Testis (tissue), 2 donors: ENCODE measurements around the gene CDRT15.
"Not testable (repeated sequence)": the region's sequence is repeated elsewhere in the genome, so short reads cannot be mapped to it uniquely, and the experiment has no call there.

Experiments
- POLR2A ChIP-seq: fragments of 450-650 bp; IDR thresholded peaks from one replicate; pipeline ENCODE4 v1.6.1; 2017; ENCODE audit warnings: antibody characterized with exemption, mild to moderate bottlenecking, moderate library complexity
- TF ChIP-seq, protein P1 (sequence below), 3 experiments: fragments of 450-650 bp in 2 of 3; fragments of 200-600 bp in 1 of 3; sonication (generic) in 1 of 3; IDR thresholded peaks; one replicate each; pipeline ENCODE4 v1.5.1; 2016 to 2019; ENCODE audit warnings: antibody characterized with exemption in 3 of 3, mild to moderate bottlenecking in 2 of 3, moderate library complexity in 1 of 3

DNA sequence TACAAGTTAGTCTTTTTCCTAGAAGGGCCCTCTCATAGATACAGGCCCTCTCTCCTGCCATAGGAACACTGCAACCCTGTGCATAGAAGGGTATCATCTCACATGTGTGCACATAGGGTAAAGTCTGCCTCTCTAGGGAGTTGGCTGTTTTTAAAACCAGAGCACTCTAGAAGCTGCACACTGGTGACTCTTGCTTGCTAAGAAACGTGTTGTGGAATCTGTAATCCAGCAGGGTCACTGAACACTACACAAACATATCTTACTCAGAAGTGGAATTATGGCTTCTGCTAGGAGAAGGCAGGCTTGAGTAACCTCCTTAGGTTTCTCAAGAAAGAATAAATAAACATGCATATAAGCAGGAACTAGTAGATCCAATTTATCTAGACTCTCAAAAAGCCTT is 45.9 kb downstream of the CDRT15 start:
- TF ChIP-seq, protein P1, sequence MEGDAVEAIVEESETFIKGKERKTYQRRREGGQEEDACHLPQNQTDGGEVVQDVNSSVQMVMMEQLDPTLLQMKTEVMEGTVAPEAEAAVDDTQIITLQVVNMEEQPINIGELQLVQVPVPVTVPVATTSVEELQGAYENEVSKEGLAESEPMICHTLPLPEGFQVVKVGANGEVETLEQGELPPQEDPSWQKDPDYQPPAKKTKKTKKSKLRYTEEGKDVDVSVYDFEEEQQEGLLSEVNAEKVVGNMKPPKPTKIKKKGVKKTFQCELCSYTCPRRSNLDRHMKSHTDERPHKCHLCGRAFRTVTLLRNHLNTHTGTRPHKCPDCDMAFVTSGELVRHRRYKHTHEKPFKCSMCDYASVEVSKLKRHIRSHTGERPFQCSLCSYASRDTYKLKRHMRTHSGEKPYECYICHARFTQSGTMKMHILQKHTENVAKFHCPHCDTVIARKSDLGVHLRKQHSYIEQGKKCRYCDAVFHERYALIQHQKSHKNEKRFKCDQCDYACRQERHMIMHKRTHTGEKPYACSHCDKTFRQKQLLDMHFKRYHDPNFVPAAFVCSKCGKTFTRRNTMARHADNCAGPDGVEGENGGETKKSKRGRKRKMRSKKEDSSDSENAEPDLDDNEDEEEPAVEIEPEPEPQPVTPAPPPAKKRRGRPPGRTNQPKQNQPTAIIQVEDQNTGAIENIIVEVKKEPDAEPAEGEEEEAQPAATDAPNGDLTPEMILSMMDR (IDR thresholded peaks at IDR 0.05): not testable (repeated sequence)
- TF ChIP-seq POLR2A: not testable (repeated sequence)
